HFF-Myc (cell line): ENCODE results near the gene JPH3.

ENCODE experiments used
- DNase-seq: peaks from one replicate; pipeline ENCODE4 v3.0.0-alpha.2; 2011; ENCODE audit warnings: low read depth; ENCODE audit errors: extremely low read depth
- H3K4me3 ChIP-seq: replicated peaks from 2 replicates; pipeline ENCODE4 v1.5.1; 2011; ENCODE audit warnings: low read depth, mild to moderate bottlenecking, control low read depth, low read length
- TF ChIP-seq, protein P1 (sequence below): IDR thresholded peaks from 2 replicates; pipeline ENCODE4 v1.5.1; 2012; ENCODE audit warnings: mild to moderate bottlenecking, low read depth, low read length, control low read depth; ENCODE audit errors: missing control alignments

The JPH3 gene

GRCh38 chr16:87592018-87592712 lies 10.1 kb upstream of the JPH3 start:
- no peak for DNase-seq
- TF ChIP-seq, protein P1, sequence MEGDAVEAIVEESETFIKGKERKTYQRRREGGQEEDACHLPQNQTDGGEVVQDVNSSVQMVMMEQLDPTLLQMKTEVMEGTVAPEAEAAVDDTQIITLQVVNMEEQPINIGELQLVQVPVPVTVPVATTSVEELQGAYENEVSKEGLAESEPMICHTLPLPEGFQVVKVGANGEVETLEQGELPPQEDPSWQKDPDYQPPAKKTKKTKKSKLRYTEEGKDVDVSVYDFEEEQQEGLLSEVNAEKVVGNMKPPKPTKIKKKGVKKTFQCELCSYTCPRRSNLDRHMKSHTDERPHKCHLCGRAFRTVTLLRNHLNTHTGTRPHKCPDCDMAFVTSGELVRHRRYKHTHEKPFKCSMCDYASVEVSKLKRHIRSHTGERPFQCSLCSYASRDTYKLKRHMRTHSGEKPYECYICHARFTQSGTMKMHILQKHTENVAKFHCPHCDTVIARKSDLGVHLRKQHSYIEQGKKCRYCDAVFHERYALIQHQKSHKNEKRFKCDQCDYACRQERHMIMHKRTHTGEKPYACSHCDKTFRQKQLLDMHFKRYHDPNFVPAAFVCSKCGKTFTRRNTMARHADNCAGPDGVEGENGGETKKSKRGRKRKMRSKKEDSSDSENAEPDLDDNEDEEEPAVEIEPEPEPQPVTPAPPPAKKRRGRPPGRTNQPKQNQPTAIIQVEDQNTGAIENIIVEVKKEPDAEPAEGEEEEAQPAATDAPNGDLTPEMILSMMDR: no peak

DNA sequence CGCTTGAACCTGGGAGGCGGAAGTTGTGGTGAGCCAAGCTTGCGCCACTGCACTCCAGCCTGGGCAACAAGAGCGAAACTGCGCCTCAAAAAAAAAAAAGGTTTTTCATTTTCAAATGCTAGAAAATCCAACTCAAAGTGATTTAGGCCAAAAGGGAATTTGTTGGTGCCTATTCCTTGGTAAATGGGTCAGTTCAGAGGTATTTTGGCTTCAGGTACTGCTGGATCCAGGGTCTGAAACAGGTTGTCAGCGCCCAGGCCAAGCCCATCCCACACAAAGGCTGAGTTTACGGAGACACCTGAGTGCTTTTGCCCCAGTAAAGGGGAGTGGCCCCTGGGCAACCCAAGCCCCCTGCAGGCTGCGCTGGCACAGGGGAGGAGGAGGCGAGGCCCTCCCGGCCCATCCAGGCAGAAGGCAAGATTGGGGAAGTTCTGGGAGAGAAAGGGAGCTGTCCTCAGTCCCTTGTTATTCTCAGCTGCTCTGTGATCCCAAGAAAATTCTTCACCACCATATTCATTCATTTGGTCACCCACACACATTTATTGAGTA lies 8.5 kb upstream of the JPH3 start:
- TF ChIP-seq, protein P1: no peak
- DNase-seq: no peak
- no peak overlapping the region for H3K4me3 ChIP-seq

More at GRCh38 chr16:87592018-87592712, 10.1 kb upstream of the JPH3 start:
- no peak overlapping the region for H3K4me3 ChIP-seq

GRCh38 chr16:87595712-87596111 lies 6.6 kb upstream of the JPH3 start:
- no peak for DNase-seq
- H3K4me3 ChIP-seq: no peak overlapping the region
- TF ChIP-seq, protein P1: no peak

GRCh38 chr16:87597324-87597830 lies 4.9 kb upstream of the JPH3 start:
- H3K4me3 ChIP-seq: no peak overlapping the region
- TF ChIP-seq, protein P1: no peak
- DNase-seq: no peak

GRCh38 chr16:87598431-87598830 lies 3.9 kb upstream of the JPH3 start:
- TF ChIP-seq, protein P1: no peak
- no peak overlapping the region for H3K4me3 ChIP-seq
- DNase-seq: no peak

DNA sequence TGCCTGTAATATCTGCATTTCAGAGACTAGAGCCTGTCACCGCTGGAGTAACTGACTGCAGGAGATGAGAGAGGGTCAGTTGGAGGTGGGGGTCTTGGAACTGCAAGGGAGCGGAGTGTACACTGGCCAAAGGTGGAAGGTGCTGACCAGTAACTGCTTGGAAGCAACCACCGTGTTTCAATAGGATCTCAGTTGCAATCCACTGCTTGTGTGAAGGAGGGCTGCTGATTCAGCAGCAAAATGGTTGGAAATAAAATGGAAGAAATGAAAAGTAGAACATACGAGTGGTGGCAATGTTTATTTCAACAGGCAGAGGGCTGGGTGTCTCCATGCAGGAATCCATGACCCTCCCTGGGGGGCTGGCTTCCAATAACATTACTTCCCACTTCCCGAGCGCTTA lies 2.1 kb upstream of the JPH3 start:
- TF ChIP-seq, protein P1: no peak
- no peak overlapping the region for H3K4me3 ChIP-seq
- DNase-seq: no peak
